Germinal center (tissue), 1 donor: ENCODE data around the gene CD276.
"Not testable (repeated sequence)": the region's sequence is repeated elsewhere in the genome, so short reads cannot be mapped to it uniquely, and the experiment has no call there.

Experiments
- DNase-seq: peaks from one replicate; pipeline ENCODE4 v3.0.0; 2012; ENCODE audit warnings: mixed read lengths, low spot score

Gene CD276

GRCh38 chr15:73684581-73685455 is 635 bp downstream of the CD276 start:
- DNase-seq: no peak

GRCh38 chr15:73685981-73686380 is 1.8 kb downstream of the CD276 start:
- DNase-seq: no peak

DNA sequence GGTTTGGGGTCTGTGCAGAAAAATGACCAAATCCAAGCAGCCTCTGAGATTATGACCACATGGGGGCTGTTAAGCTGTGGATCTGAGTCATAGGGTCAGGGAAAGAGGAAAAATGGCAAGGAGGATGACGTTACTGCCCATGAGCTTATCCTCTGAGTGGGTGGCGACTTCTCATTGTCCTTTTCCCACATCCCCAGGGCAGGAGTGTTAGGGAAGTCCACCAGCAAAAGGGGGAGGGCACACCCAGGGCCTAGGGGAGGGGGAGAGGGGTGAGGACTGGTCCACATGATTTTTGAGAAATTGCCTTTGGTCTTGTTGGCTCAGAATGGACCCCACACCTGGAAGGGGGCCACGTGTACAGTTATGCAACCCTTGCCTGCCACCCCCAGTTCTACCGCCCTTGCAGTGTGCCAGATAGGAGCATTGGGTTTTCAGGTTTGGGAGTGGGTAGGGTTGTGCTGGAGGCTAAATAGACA is 2.6 kb downstream of the CD276 start:
- no peak for DNase-seq

GRCh38 chr15:73687351-73687750 is 3.2 kb downstream of the CD276 start:
- DNase-seq: no peak

GRCh38 chr15:73688455-73688854 is 4.3 kb downstream of the CD276 start:
- DNase-seq: no peak

DNA sequence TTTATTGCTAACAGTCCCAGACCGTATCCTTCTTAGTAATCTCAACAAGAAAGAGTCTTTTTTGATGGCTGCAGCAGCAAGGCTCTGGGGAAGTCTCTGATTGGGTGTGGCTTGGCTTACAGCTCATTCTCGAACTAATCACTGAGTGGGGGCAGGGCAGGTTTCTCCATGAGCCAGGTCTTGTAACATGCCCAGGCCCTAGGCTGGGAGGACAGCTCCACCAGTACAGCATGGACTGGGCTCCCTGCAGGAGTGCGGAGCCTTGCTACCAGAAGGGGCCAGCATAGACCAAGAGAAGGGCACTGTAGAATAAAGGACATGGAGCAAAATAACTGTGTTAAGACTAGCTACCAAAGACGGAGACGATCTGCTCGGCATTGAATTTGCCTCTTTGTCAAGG is 7.2 kb downstream of the CD276 start:
- no peak for DNase-seq

DNA sequence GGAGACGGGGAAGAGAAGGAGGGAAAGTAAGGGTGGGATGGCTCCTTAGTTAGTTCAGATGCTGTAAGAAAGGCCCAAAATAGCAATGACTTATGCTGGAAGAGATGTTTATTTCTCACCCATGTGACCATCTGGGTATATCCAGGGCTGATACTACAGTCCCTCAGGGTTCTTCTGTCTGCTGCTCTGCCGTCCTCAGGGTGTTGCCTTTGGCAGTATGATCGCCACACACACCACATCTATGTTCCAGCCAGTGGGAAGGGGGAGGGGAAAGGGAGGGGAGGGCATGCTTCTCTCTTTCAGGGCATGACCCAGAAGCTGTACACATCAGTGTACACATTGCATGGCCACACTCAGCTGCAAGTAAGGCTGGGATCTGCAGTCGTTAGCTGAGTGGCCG is 10.2 kb downstream of the CD276 start:
- DNase-seq: no peak

- DNase-seq: no peak
These were observed 11.8 kb downstream of the CD276 start for GRCh38 chr15:73695773-73696640.

DNA sequence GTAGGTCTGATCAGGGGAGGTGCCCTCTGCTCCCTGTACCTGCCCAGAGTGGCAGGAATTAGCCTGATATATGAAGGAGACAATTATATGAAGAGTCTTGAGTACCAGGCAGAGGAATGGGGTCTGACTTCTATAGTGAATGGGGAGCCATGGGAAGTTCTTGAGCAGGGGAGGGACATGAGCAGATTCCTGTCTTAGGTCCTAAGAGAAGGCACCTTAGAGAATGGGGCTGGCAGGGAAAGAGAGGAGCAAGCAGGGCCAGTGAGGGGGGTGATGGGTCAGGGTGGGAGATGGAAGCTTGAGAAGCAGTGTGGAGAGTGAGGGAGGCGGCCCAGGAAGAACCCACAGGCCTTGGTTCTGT is 12.4 kb downstream of the CD276 start:
- no peak for DNase-seq

DNA sequence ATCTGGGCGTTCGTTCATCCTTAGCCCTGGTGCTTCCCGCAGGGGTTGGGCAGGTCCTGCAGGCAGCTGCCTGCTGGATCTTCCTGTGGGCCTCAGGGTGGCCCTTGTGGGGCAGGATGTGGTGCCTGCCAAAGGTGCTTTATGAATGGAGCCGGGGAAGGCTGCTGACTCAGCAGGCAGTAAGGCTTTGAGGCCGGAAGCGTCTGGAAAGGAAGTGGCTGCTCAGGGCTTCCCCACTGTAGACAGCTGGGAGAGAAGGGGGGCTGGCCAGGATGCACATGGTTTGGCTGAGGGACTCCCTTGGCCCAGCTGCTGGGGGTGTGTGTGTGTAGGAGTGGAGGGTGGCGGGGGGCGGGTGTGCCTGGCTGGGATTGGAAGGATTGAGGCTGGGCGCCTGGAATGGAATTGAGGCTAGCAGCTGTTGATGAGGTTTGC is 12.9 kb downstream of the CD276 start:
- peak; percentile 41 for DNase-seq

- DNase-seq: no peak
These were observed 15.3 kb downstream of the CD276 start for GRCh38 chr15:73699249-73700040.

DNA sequence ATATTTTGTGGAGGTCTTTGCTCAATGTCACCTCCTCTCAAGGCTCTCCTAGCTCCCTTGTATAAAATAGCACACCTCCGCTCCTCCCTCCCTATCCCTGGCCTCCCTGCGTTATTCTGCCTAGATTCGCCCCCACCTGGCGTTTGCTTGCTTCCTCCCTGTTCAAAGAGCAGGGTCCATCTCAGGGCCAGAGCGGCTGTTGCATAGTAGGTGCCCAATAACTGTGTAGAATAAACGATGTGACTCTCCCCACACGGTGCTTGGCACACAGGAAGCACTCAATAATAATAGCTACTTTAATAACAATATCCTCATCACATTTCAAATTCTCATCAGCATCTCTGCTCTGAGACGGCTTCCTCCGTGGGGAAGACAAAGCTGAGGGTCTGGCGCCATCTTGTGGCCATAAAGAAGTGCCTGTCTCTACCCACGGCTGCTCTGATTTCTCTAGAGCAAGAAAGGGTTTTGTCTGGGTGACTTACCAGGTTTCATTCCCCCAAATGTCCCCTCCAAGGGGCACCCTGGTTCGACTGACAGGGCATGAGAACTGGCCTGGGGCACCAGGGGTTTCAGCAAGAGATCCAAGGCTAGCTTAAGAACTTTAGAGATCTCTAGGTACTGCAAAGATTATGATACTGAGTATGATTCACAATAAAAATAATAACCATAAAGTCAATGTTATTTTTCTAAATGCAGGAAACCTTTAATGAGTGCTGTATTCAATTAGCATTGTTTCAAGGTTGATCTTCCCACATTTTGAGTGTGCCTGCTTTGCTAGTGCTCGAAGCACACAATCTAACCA is 16.1 kb downstream of the CD276 start:
- DNase-seq: peak; percentile 57

GRCh38 chr15:73702311-73703239 is 18.4 kb downstream of the CD276 start:
- not testable (repeated sequence) for DNase-seq

DNA sequence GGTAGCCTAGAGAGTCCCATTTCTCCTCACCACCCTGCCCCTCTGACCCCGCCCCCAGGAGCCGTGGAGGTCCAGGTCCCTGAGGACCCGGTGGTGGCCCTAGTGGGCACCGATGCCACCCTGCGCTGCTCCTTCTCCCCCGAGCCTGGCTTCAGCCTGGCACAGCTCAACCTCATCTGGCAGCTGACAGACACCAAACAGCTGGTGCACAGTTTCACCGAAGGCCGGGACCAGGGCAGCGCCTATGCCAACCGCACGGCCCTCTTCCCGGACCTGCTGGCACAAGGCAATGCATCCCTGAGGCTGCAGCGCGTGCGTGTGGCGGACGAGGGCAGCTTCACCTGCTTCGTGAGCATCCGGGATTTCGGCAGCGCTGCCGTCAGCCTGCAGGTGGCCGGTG is 19.4 kb downstream of the CD276 start:
- DNase-seq: not testable (repeated sequence)

GRCh38 chr15:73704142-73704868 is 20.1 kb downstream of the CD276 start:
- DNase-seq: not testable (repeated sequence)

DNA sequence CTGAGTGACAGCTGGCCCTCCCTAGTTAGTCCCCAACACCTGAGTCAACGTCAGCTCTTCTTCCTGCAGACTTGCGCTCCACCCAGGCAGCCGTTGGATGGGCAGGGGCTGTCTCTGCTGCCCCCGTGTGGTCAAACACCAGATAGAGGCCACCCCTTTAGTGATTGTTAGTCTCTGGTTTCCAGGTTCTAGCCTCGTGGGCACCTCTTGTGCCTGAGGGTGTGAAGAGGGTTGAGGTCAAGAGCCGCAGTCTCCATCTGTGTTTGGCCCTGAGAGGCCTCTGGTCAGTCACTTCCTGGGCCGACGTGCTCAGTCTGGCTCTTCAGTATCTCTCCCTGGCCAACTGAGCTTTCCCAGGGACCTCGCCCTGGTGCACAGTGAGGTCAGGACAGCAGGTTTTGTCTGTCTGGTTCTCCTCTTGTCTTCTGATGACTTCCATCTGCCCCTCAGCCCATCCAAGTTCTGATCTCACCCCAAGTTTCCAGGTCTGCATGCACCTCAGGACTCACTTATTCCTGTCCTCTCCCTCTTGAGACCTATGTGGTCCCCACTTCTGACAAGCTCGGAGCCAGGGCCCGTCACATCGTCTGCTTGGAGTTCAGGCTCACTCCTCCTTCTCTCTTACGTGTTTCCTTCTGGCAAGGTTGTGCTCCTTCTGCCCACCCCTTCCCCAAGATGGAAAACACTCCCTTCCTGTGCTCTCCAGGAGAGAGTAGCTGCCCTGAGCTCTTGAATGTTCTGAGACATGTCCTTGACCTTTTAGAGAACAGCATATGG is 20.9 kb downstream of the CD276 start:
- peak; percentile 63 for DNase-seq

DNA sequence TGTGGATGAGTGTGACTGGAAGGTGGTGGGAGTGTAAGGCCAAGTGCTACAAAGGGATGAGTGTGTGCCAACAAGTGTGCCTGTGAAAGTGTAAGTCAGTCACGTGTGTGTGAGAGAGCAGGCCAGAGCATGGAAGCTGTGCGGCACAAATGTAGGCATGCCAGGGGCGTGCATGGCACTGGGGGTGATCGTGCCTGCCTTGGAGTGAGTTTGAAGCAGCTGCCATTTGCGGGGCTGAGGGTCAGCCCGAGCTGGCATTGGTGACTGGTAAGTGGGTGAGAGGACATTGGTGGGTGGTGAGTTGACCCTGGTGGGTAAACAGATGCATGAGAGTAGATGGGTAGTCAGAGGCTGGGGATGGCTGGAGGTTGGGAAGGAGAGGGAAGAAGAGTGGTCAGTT is 24.5 kb downstream of the CD276 start:
- no peak for DNase-seq

DNA sequence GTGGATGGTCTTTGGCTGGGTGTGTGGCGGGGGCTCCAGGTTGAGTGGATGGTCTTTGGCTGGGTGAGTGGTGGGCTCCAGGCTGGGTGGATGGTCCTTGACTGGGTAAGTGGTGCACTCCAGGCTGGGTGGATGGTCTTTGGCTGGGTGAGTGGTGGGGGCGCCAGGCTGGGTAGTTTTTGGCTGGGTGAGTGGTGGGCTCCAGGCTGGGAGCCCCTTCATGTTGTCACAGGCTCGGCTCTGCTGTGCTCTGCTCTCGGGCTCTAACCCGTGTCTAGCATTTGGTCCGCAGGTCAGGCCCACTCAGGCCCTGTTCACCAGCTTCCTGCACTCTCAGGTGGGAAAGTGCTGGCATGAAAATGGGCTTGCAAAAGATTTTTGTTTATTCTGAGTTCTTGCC is 25.1 kb downstream of the CD276 start:
- no peak for DNase-seq

DNA sequence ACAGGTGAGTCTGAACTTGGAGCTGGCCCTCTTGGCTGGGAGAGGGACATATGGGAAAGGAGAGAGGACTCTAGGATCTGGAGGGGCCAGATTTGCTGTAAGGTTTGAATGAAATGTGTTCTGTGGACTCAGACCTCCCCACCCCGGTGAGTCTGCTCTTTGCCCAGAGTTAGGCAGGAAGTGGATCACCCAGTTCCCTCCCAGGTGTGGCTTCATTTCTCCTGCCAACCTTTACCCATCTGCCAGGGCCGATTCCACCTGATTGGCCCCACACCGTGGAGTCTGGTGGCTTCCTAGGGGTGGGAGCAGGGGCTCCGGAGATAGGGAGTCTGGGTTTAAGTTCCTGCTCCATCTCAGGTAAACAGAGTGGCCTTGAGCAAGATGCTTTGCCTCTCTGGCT is 25.5 kb downstream of the CD276 start:
- no peak for DNase-seq
